Measurements from ENCODE around the gene AP1G1.
A peak's percentile ranks its signal among the peaks of the same experiment; 100 is the strongest.

The AP1G1 gene

DNA sequence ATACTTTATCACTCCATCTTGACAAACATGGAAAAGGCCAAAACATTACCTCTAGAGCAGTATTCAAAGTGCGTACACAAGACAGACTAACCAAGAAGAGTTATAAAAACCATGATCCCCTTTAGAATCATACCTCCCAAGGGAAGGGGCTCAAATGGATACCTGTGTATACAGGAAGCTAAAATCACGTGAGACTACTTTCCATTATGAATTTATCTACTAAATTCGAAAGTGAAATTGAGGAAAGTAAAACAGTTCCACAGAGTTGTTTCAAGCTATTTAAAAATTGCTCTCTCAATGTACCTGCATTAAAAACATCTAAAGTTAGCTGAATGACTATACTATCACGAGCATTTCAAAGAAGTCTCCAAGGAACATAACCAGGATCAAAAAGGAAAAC is 32.7 kb downstream of the AP1G1 start:
- ChIA-PET POLR2A (no interaction called here), CTCF (interaction anchor here (1.0 kb wide), 1 partner anchor 31 kb away, joined by 3 read pairs; no protein-coding TSS in a partner anchor)
- Histone ChIP-seq H3K27ac (ENCODE audit: extremely low read depth, low read depth, low read length) (no peak overlapping the region), H3K9me3 (ENCODE audit: control insufficient read depth, insufficient read depth, low read depth, low read length) (no peaks in the 10 kb centered on the region), H3K4me3 (ENCODE audit: low read depth, low read length) (no peak overlapping the region), H3K36me3 (ENCODE audit: control insufficient read depth in 2 of 2, insufficient read depth in 1 of 2, low read length in 2 of 2) (peaks cover 6 to 55% of the 10 kb centered on the region in 2 experiments), H3K4me1 (ENCODE audit: control insufficient read depth, insufficient read depth, low read length) (no peaks in the 10 kb centered on the region)
- no peak for TF ChIP-seq ZNF560 (tag by site-specific recombination; IDR thresholded peaks at IDR 0.05; ENCODE audit: borderline replicate concordance)
- TF ChIP-seq GLI4 (tag by site-specific recombination; IDR thresholded peaks at IDR 0.05), result no peak
- TF ChIP-seq PRDM1 (tag by site-specific recombination; IDR thresholded peaks at IDR 0.05), result peak; percentile 79

DNA sequence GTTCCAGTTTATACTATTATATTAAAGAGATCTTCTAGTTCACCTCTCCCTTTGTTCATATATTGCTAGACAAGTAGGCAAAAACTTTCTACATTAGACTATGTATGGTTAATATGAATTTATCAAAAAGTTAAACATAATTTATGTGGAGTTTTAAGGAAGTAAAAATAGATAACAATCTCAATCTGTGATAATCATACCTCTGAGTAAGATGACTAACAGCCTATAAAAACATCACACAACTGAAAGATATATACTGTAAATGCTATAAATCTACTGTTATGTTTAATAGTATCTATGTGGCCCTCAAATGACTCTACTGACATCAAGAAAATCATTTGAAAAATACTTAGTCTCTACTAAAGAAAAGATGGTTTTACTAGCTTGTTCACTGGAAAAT is 37.1 kb downstream of the AP1G1 start:
- TF ChIP-seq ZSCAN16 (tag by site-specific recombination; IDR thresholded peaks at IDR 0.05) (no peak), PRDM10 (tag by site-specific recombination; IDR thresholded peaks at IDR 0.05) (no peak), ZNF175 (tag by site-specific recombination; IDR thresholded peaks at IDR 0.05) (no peak), ZNF274 (IDR thresholded peaks at IDR 0.05; ENCODE audit: low read length) (no peak), ZNF274 (tag by site-specific recombination; IDR thresholded peaks at IDR 0.05; ENCODE audit: borderline replicate concordance) (no peak), ZNF529 (tag by site-specific recombination; IDR thresholded peaks at IDR 0.05; ENCODE audit: insufficient replicate concordance) (no peak), ZSCAN4 (tag by site-specific recombination; IDR thresholded peaks at IDR 0.05) (no peak), KLF8 (tag by site-specific recombination; IDR thresholded peaks at IDR 0.05) (no peak), HOXC10 (CRISPR knock-in tag; IDR thresholded peaks at IDR 0.05) (no peak), ZNF341 (tag by site-specific recombination; IDR thresholded peaks at IDR 0.05; ENCODE audit: low read depth) (no peak), ZBTB48 (tag by site-specific recombination; IDR thresholded peaks at IDR 0.05) (no peak)
- no peak overlapping the region for H3K4me3 ChIP-seq (ENCODE audit: low read depth, low read length)
- no peak overlapping the region for H3K27ac ChIP-seq (ENCODE audit: extremely low read depth, low read depth, low read length)
- H3K4me1 ChIP-seq (ENCODE audit: control insufficient read depth, insufficient read depth, low read length), result no peaks in the 10 kb centered on the region
- no peaks in the 10 kb centered on the region for H3K9me3 ChIP-seq (ENCODE audit: control insufficient read depth, insufficient read depth, low read depth, low read length)
- CTCF ChIA-PET, result no interaction called here
- POLR2A ChIA-PET, result no interaction called here
- H3K36me3 ChIP-seq (ENCODE audit: control insufficient read depth in 2 of 2, insufficient read depth in 1 of 2, low read length in 2 of 2), result peaks cover 14 to 65% of the 10 kb centered on the region in 2 experiments

GRCh38 chr16:71769222-71769621 is 39.4 kb downstream of the AP1G1 start:
- no peak overlapping the region for H3K27ac ChIP-seq (ENCODE audit: extremely low read depth, low read depth, low read length)
- CTCF ChIA-PET, result interaction anchor here (0.7 kb wide), 1 partner anchor 191 kb away, joined by 3 read pairs; no protein-coding TSS in a partner anchor
- POLR2A ChIA-PET, result no interaction called here
- peaks cover 18 to 72% of the 10 kb centered on the region in 2 experiments for H3K36me3 ChIP-seq (ENCODE audit: control insufficient read depth in 2 of 2, insufficient read depth in 1 of 2, low read length in 2 of 2)
- no peak overlapping the region for H3K4me3 ChIP-seq (ENCODE audit: low read depth, low read length)
- H3K9me3 ChIP-seq (ENCODE audit: control insufficient read depth, insufficient read depth, low read depth, low read length), result no peaks in the 10 kb centered on the region
- no peaks in the 10 kb centered on the region for H3K4me1 ChIP-seq (ENCODE audit: control insufficient read depth, insufficient read depth, low read length)
- TF ChIP-seq ZNF791 (tag by site-specific recombination; IDR thresholded peaks at IDR 0.05), result no peak
- TF ChIP-seq MYNN (tag by site-specific recombination; IDR thresholded peaks at IDR 0.05; ENCODE audit: borderline replicate concordance), result peak; percentile 63; the same call in 1 of the 2 replicates

Measured in HEK293 (cell line).